K562 (cell line): ENCODE measurements around the gene ZNF200. TPM values are rescaled to one million over a fixed set of nuclear protein-coding genes. Genes with fewer than 3 reads are reported as not detected.
A peak's percentile ranks its signal among the peaks of the same experiment; 100 is the strongest.

Experiments used
- ATAC-seq: fragments of 200-7000 bp; cut with Tn5 transposase; 3 replicates; pipeline ENCODE4 v1.9.1; 2020; ENCODE audit warnings: moderate library complexity
- BruUV-seq: library from RNA; stranded (reverse); fragments of 400-500 nt; replicated peaks from 2 replicates; lab custom pipeline; 2021; lab: Mats Ljungman, UMichigan
- CTCF ChIA-PET: fragments of 300-600 bp; formaldehyde crosslinking; extraction: SDS; loops from one replicate; lab custom pipeline; 2021; ENCODE audit warnings: low intra/inter-chr PET ratio; lab: Yijun Ruan, JAX
- POLR2A ChIA-PET: fragments of 300-600, 350-650 bp; sonication (Branson Sonifier 250); formaldehyde crosslinking; extraction: SDS; loops from one replicate; lab custom pipeline; 2021; ENCODE audit warnings: antibody characterized with exemption, inconsistent platforms; lab: Yijun Ruan, JAX
- DNase-seq, 4 experiments: peaks; one replicate each; pipeline versions ENCODE4 v3.0.0 to v3.0.0-alpha.2; 2011 to 2018; ENCODE audit warnings: low spot score in 3 of 4, mixed read lengths in 3 of 4; ENCODE audit errors: extremely low read depth in 1 of 4
- FAIRE-seq: peaks from 2 replicates; lab custom pipeline; 2011; peaks lifted over from hg19 to GRCh38; lab: Jason Lieb, UNC
- H2AFZ ChIP-seq: 2 replicates; pipeline ENCODE4 v1.6.0; 2011; ENCODE audit warnings: low read depth, low read length, control low read depth, inconsistent platforms
- H3K27ac ChIP-seq: fragments of 200-600 bp; 3 replicates; pipeline ENCODE4 v1.8.0; 2011; ENCODE audit warnings: low read depth, mild to moderate bottlenecking, control low read depth, inconsistent platforms, low read length, moderate library complexity, mixed read lengths; ENCODE audit errors: extremely low read depth
- H3K27me3 ChIP-seq, 2 experiments: fragments of 300-600 bp in 1 of 2; 2 replicates in 1 of 2; 3 replicates in 1 of 2; pipeline versions ENCODE4 v1.6.0 to v1.8.0; 2011; ENCODE audit warnings: inconsistent platforms in 2 of 2, low read length in 2 of 2, mild to moderate bottlenecking in 1 of 2, mixed read lengths in 1 of 2, moderate library complexity in 1 of 2; ENCODE audit not compliant: control insufficient read depth in 2 of 2, insufficient read depth in 2 of 2
- H3K36me3 ChIP-seq: fragments of 300-600 bp; 3 replicates; pipeline ENCODE4 v1.8.0; 2011; ENCODE audit warnings: mild to moderate bottlenecking, low read length, inconsistent platforms; ENCODE audit not compliant: control insufficient read depth, insufficient read depth
- H3K4me1 ChIP-seq, 2 experiments: fragments of 200-600 bp in 1 of 2; replicated peaks in 1 of 2; 2 replicates in 1 of 2; 3 replicates in 1 of 2; pipeline versions ENCODE4 v1.5.1 to v1.8.0; 2011; ENCODE audit warnings: inconsistent platforms in 2 of 2, low read length in 2 of 2, mild to moderate bottlenecking in 1 of 2, mixed read lengths in 1 of 2, moderate library complexity in 1 of 2; ENCODE audit not compliant: control insufficient read depth in 2 of 2, insufficient read depth in 2 of 2
- H3K4me2 ChIP-seq: 2 replicates; pipeline ENCODE4 v1.6.1; 2011; ENCODE audit warnings: low read length, control low read depth, inconsistent platforms, mixed read lengths; ENCODE audit not compliant: insufficient read depth
- H3K4me3 ChIP-seq: fragments of 200-600 bp; sonication (generic), shearing (Covaris generic); 2 replicates; pipeline ENCODE4 v1.5.1; 2016; ENCODE audit warnings: control low read depth, inconsistent platforms
- H3K79me2 ChIP-seq: fragments of 200-600 bp; 3 replicates; pipeline ENCODE4 v1.8.0; 2011; ENCODE audit warnings: low read length, inconsistent platforms; ENCODE audit not compliant: control insufficient read depth, insufficient read depth
- H3K9ac ChIP-seq, 2 experiments: 2 replicates each; pipeline versions ENCODE4 v1.6.0 to v1.6.1; 2011; ENCODE audit warnings: low read depth in 2 of 2, low read length in 2 of 2, control low read depth in 1 of 2, inconsistent platforms in 1 of 2, mild to moderate bottlenecking in 1 of 2, mixed read lengths in 1 of 2; ENCODE audit not compliant: insufficient read depth in 1 of 2
- H3K9me1 ChIP-seq: one replicate; pipeline ENCODE4 v1.6.0; 2011; ENCODE audit warnings: inconsistent platforms, mild to moderate bottlenecking, low read length, moderate library complexity; ENCODE audit not compliant: control insufficient read depth, insufficient read depth
- H3K9me3 ChIP-seq: replicated peaks from 2 replicates; pipeline ENCODE4 v1.5.1; 2011; ENCODE audit warnings: low read depth, low read length, inconsistent platforms; ENCODE audit not compliant: control insufficient read depth, insufficient read depth
- H4K20me1 ChIP-seq: replicated peaks from 2 replicates; pipeline ENCODE4 v1.6.1; 2011; ENCODE audit warnings: low read length, inconsistent platforms, mixed read lengths; ENCODE audit not compliant: control insufficient read depth, insufficient read depth
- ATF3 ChIP-seq, 2 experiments: fragments of 450-650 bp in 1 of 2; sonication (generic) in 1 of 2; formaldehyde crosslinking in 1 of 2; IDR thresholded peaks in 1 of 2; conservative IDR thresholded peaks in 1 of 2; 2 replicates each; pipeline versions ENCODE4 v1.6.1 to v1.8.1; 2016 to 2023; ENCODE audit warnings: mild to moderate bottlenecking in 2 of 2, moderate library complexity in 2 of 2, inconsistent platforms in 1 of 2, missing genetic modification reagents in 1 of 2
- CEBPB ChIP-seq: fragments of 450-650 bp; IDR thresholded peaks from 2 replicates; pipeline ENCODE4 v1.6.1; 2016; ENCODE audit warnings: missing genetic modification characterization, missing compliant biosample characterization
- FOXP1 ChIP-seq: sonication (generic); formaldehyde crosslinking; IDR thresholded peaks from 2 replicates; pipeline ENCODE4 v1.8.0; 2022; ENCODE audit warnings: mild to moderate bottlenecking, missing genetic modification reagents
- GATAD2A ChIP-seq: fragments of 450-650 bp; IDR thresholded peaks from 2 replicates; pipeline ENCODE4 v1.6.1; 2017
- GTF2E2 ChIP-seq: fragments of 200-800 bp; sonication (Bioruptor generic); IDR thresholded peaks from 2 replicates; pipeline ENCODE4 v1.6.1; 2016; ENCODE audit warnings: missing genetic modification characterization, missing compliant biosample characterization
- HDAC8 ChIP-seq: fragments of 450-650 bp; IDR thresholded peaks from 2 replicates; pipeline ENCODE4 v1.6.1; 2016; ENCODE audit warnings: mild to moderate bottlenecking, missing genetic modification characterization, moderate library complexity, missing compliant biosample characterization
- KAT7 ChIP-seq: sonication (generic); formaldehyde crosslinking; IDR thresholded peaks from 2 replicates; pipeline ENCODE4 v1.8.0; 2022; ENCODE audit warnings: missing genetic modification reagents, mild to moderate bottlenecking, borderline replicate concordance
- KLF16 ChIP-seq: IDR thresholded peaks from 2 replicates; pipeline ENCODE4 v1.6.1; 2016; ENCODE audit warnings: antibody characterized with exemption
- MBD1 ChIP-seq: fragments of 250-450 bp; sonication (Bioruptor Pico); IDR thresholded peaks from 2 replicates; pipeline ENCODE4 v1.8.0; 2022; ENCODE audit warnings: inconsistent platforms
- MCM3 ChIP-seq: fragments of 450-650 bp; IDR thresholded peaks from 2 replicates; pipeline ENCODE4 v1.6.1; 2016
- SOX6 ChIP-seq: fragments of 450-650 bp; IDR thresholded peaks from 2 replicates; pipeline ENCODE4 v1.6.1; 2014; ENCODE audit warnings: mild to moderate bottlenecking
- TAF9B ChIP-seq: fragments of 450-650 bp; IDR thresholded peaks from 2 replicates; pipeline ENCODE4 v1.6.1; 2018; ENCODE audit warnings: mild to moderate bottlenecking; ENCODE audit not compliant: partially characterized antibody
- ZSCAN32 ChIP-seq: fragments of 450-650 bp; formaldehyde crosslinking; IDR thresholded peaks from 2 replicates; pipeline ENCODE4 v1.4.0; 2020; ENCODE audit warnings: mild to moderate bottlenecking, moderate library complexity
- WGBS: fragments of 100-300 bp; shearing (Covaris generic); methylation state at CpG from one replicate; pipeline ENCODE4 v1.1.6; 2016; ENCODE audit warnings: low coverage, mixed read lengths; ENCODE audit not compliant: insufficient coverage; ENCODE audit errors: missing lambda C conversion rate; 5-methylcytosine and 5-hydroxymethylcytosine counted together
- in situ Hi-C: fragments of 300-500 bp; cut with MboI; formaldehyde crosslinking; loops from 4 replicates; pipeline ENCODE4 v1.15.0; 2018; ENCODE audit warnings: inconsistent platforms, mixed read lengths
- intact Hi-C: fragments of 100-400 bp; cut with micrococcal nuclease; formaldehyde crosslinking; loops from 2 replicates; pipeline ENCODE4 v1.14.2; 2022
- polyA plus RNA-seq, 8 experiments: library from polyadenylated mRNA; depleted of rRNA in 4 of 8; stranded (reverse) in 5 of 8; unstranded in 3 of 8; fragments of >200 nt; fragmentation: Nextera tagmentation in 2 of 8; fragmentation: Illumina TruSeq in 1 of 8; extraction: Ambion mirVana in 2 of 8; extraction: Trizol in 1 of 8; gene quantifications; 2 replicates each; pipeline versions ENCODE4 v1.2.1 to v1.2.3, GENCODE V29; 2011 to 2014; ENCODE audit warnings: inconsistent platforms in 1 of 8, missing spikeins in 1 of 8
- total RNA-seq, 7 experiments: library from RNA; depleted of rRNA in 6 of 7; stranded (reverse); fragments of >200 nt in 6 of 7; fragmentation: Illumina TruSeq in 2 of 7; extraction: Trizol in 2 of 7; gene quantifications; 2 replicates each; pipeline versions ENCODE4 v1.2.1 to v1.2.3, GENCODE V29; 2011 to 2021; ENCODE audit warnings: low replicate concordance in 1 of 7
- TF ChIP-seq, protein P1 (sequence below): sonication (generic); formaldehyde crosslinking; IDR thresholded peaks from 2 replicates; pipeline ENCODE4 v1.8.0; 2022; ENCODE audit warnings: missing genetic modification reagents, mild to moderate bottlenecking, moderate library complexity, borderline replicate concordance
- TF ChIP-seq, protein P2 (sequence below), 2 experiments: IDR thresholded peaks in 1 of 2; conservative IDR thresholded peaks in 1 of 2; 2 replicates each; pipeline ENCODE4 v1.6.1; 2016; ENCODE audit warnings: low read depth in 2 of 2, mild to moderate bottlenecking in 1 of 2, missing compliant biosample characterization in 1 of 2, missing genetic modification characterization in 1 of 2, moderate library complexity in 1 of 2

Gene ZNF200
- total and polyA plus RNA-seq, 9 of the 15 experiments (the other 6 are each of a cell fraction or from before 2014, with no cell fraction given) = 4.8 to 14.5 (median 9.2) TPM

GRCh38 chr16:3259836-3260235, 24.9 kb upstream of the ZNF200 start:
- ATAC-seq (no peak), FAIRE-seq (no peak), DNase-seq (no peak)
- Histone ChIP-seq H3K27ac (no peak overlapping the region), H3K79me2 (no peaks in the 10 kb centered on the region), H3K4me3 (no peak overlapping the region), H3K4me1 (peaks cover 3 to 19% of the 10 kb centered on the region in 2 experiments; a peak in 4 of 5 replicates), H3K9me3 (peaks cover 4% of the 10 kb centered on the region), H3K9me1 (no peaks in the 10 kb centered on the region), H2AFZ (no peak overlapping the region), H3K36me3 (no peaks in the 10 kb centered on the region), H3K4me2 (no peak overlapping the region), H3K27me3 (peaks cover 25 to 38% of the 10 kb centered on the region in 2 experiments), H3K9ac (no peak overlapping the region), H4K20me1 (no peaks in the 10 kb centered on the region)
- intact Hi-C loops = loop anchor here (5.0 to 10.0 kb wide), 2 partner anchors 105 to 242 kb away; partner anchors contain the start of gene CLUAP1
- BruUV-seq = no TSS peak
- CTCF ChIA-PET = interaction anchor here (0.6 kb wide), 1 partner anchor 165 kb away, joined by 4 read pairs; no protein-coding TSS in a partner anchor
- 15% methylated on average over 8 of the region's 8 CpGs for WGBS
- POLR2A ChIA-PET = no interaction called here
- in situ Hi-C loops = no loop called here
- TF ChIP-seq KLF16 (no peak), FOXP1 (CRISPR knock-in tag) (no peak), ATF3 (IDR thresholded peaks at IDR 0.05) (peak; percentile 18; the same call in 1 of the 2 replicates), ATF3 (CRISPR knock-in tag; conservative IDR thresholded peaks at IDR 0.05) (no peak), ZSCAN32 (CRISPR knock-in tag) (no peak), CEBPB (tag) (peak; percentile 63), GATAD2A (no peak), MCM3 (no peak), GTF2E2 (tag) (no peak), KAT7 (no peak), SOX6 (no peak), HDAC8 (tag) (no peak), TAF9B (no peak), MBD1 (no peak)
- TF ChIP-seq, protein P1, sequence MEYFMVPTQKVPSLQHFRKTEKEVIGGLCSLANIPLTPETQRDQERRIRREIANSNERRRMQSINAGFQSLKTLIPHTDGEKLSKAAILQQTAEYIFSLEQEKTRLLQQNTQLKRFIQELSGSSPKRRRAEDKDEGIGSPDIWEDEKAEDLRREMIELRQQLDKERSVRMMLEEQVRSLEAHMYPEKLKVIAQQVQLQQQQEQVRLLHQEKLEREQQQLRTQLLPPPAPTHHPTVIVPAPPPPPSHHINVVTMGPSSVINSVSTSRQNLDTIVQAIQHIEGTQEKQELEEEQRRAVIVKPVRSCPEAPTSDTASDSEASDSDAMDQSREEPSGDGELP = no peak
- TF ChIP-seq, protein P2, sequence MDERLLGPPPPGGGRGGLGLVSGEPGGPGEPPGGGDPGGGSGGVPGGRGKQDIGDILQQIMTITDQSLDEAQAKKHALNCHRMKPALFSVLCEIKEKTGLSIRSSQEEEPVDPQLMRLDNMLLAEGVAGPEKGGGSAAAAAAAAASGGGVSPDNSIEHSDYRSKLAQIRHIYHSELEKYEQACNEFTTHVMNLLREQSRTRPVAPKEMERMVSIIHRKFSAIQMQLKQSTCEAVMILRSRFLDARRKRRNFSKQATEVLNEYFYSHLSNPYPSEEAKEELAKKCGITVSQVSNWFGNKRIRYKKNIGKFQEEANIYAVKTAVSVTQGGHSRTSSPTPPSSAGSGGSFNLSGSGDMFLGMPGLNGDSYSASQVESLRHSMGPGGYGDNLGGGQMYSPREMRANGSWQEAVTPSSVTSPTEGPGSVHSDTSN (CRISPR knock-in tag; IDR thresholded peaks at IDR 0.05; ENCODE audit: low read depth) = no peak
- TF ChIP-seq, protein P2 (tag; conservative IDR thresholded peaks at IDR 0.05; ENCODE audit: low read depth) = no peak
